Measurements from ENCODE around the gene FBXL17. TPM values are rescaled to one million over a fixed set of nuclear protein-coding genes. Genes with fewer than 3 reads are reported as not detected.

Gene FBXL17
- total RNA-seq, 1 donor from 2014 or later: 49.4 TPM

DNA sequence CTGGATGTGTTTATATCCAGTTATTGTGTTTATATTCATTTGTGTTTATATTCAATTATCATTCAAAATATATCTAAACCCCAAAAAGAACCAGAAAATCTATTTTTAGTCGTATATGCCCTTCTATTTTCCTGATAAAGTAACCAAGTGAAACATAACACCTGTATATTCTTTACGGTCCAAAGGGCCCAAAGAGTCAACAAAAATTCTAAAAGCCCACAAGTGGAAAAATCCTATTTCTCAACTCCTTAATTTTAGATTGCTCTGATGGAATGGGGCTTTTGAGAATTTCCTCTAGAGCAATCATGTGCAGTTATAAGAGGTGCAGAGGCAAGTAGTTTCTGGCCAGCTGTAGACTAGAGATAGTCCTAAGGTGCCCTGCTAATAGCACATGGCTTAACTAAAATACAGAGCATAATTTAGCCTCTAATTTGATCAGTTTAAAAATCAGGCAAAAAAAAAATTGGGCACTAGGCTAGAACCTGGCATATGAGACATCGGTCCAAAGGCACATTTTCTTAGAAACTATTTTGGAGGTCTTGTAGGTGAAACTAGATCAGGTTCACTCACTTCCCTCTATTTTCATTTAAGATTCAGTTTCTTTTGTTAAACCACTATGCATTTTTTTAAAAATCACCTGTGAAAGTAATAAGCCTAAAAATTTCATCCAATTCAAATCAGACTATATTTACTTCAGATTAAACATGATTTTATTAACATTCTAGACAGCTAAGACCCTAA is 256.0 kb downstream of the FBXL17 start:
- Histone ChIP-seq H3K27ac (replicated peaks) (no peak overlapping the region), H3K4me3 (no peak overlapping the region), H3K27me3 (ENCODE audit: low read depth) (no peaks in the 10 kb centered on the region), H3K9me3 (replicated peaks) (no peaks in the 10 kb centered on the region), H3K4me1 (peaks cover 15% of the 10 kb centered on the region), H3K36me3 (no peaks in the 10 kb centered on the region)
- TF ChIP-seq, protein P1, sequence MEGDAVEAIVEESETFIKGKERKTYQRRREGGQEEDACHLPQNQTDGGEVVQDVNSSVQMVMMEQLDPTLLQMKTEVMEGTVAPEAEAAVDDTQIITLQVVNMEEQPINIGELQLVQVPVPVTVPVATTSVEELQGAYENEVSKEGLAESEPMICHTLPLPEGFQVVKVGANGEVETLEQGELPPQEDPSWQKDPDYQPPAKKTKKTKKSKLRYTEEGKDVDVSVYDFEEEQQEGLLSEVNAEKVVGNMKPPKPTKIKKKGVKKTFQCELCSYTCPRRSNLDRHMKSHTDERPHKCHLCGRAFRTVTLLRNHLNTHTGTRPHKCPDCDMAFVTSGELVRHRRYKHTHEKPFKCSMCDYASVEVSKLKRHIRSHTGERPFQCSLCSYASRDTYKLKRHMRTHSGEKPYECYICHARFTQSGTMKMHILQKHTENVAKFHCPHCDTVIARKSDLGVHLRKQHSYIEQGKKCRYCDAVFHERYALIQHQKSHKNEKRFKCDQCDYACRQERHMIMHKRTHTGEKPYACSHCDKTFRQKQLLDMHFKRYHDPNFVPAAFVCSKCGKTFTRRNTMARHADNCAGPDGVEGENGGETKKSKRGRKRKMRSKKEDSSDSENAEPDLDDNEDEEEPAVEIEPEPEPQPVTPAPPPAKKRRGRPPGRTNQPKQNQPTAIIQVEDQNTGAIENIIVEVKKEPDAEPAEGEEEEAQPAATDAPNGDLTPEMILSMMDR (IDR thresholded peaks at IDR 0.05; ENCODE audit: borderline replicate concordance): no peak
- no peak for DNase-seq
- intact Hi-C loops (cut with micrococcal nuclease): no loop called here

GRCh38 chr5:108124596-108124995 is 257.3 kb downstream of the FBXL17 start:
- Histone ChIP-seq H3K36me3 (no peaks in the 10 kb centered on the region), H3K4me1 (peaks cover 20% of the 10 kb centered on the region), H3K9me3 (replicated peaks) (no peaks in the 10 kb centered on the region), H3K4me3 (no peak overlapping the region), H3K27me3 (ENCODE audit: low read depth) (no peaks in the 10 kb centered on the region), H3K27ac (replicated peaks) (no peak overlapping the region)
- intact Hi-C loops (cut with micrococcal nuclease): no loop called here
- DNase-seq: no peak
- TF ChIP-seq, protein P1 (IDR thresholded peaks at IDR 0.05; ENCODE audit: borderline replicate concordance): no peak

- Histone ChIP-seq H3K4me1 (peaks cover 24% of the 10 kb centered on the region), H3K27me3 (ENCODE audit: low read depth) (no peaks in the 10 kb centered on the region), H3K27ac (replicated peaks) (peak overlapping the region; percentile 3), H3K4me3 (no peak overlapping the region), H3K9me3 (replicated peaks) (no peaks in the 10 kb centered on the region), H3K36me3 (no peaks in the 10 kb centered on the region)
- no peak for DNase-seq
- intact Hi-C loops (cut with micrococcal nuclease): no loop called here
- TF ChIP-seq, protein P1 (IDR thresholded peaks at IDR 0.05; ENCODE audit: borderline replicate concordance): no peak
Observed at GRCh38 chr5:108122702-108123101, 259.2 kb downstream of the FBXL17 start.

DNA sequence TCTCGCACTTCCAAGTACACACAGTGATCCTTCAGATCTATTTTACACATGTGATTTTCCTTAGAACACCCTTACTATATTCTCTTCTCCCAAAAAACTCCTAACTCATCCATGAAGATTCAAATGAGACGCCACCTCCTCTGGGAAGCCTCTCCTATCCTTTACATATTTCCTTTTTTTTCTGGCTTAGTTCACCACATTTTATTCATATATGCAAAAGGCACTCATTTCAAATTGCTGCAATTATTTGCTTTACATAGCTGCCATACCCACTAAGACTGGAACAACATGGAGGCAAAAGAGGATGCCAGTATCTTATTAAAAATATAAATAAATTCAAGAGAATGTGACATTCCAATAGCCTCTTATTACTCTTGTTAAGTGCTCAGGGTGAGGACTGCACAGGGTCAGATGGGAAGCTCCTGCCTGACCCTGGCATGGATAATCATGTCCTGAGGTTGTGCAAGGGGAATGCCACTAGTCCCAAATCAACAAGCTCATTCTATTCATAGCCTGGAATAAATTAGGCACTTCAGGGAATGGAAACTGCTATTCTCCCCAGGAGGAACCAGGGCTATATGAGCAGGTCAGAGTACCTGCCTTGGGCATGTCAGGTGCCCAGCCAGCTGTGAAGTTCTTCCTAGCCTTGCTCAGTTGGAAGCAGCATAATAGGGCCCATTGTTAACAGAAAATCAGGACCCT is 262.9 kb downstream of the FBXL17 start:
- TF ChIP-seq, protein P1 (IDR thresholded peaks at IDR 0.05; ENCODE audit: borderline replicate concordance): no peak
- Histone ChIP-seq H3K27ac (replicated peaks) (peak overlapping the region; percentile 54), H3K27me3 (ENCODE audit: low read depth) (no peaks in the 10 kb centered on the region), H3K4me1 (peaks cover 24% of the 10 kb centered on the region), H3K4me3 (no peak overlapping the region), H3K36me3 (no peaks in the 10 kb centered on the region), H3K9me3 (replicated peaks) (no peaks in the 10 kb centered on the region)
- DNase-seq: no peak
- intact Hi-C loops (cut with micrococcal nuclease): no loop called here

DNA sequence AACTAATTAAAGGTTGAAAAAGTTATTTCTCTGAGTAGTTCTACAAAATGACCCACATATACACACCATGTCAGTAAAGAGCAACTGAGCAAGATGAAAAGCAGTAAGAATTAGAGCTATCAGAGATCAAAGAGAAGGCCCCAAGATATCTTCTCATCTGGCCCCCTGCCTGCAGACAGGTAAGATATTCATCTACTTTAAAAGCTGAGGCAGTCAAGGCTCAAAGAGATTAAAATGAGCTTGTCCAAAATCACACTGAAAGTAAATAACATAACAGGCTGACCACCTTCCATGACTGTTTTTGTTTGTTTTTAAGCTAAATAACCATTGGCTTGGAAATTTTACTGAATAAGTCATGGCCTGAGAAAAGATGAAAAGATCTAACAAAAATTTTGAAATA is 266.2 kb downstream of the FBXL17 start:
- Histone ChIP-seq H3K36me3 (no peaks in the 10 kb centered on the region), H3K4me1 (peaks cover 9% of the 10 kb centered on the region), H3K27ac (replicated peaks) (no peak overlapping the region), H3K4me3 (no peak overlapping the region), H3K9me3 (replicated peaks) (peaks cover 14% of the 10 kb centered on the region), H3K27me3 (ENCODE audit: low read depth) (no peaks in the 10 kb centered on the region)
- DNase-seq: no peak
- TF ChIP-seq, protein P1 (IDR thresholded peaks at IDR 0.05; ENCODE audit: borderline replicate concordance): no peak
- intact Hi-C loops (cut with micrococcal nuclease): no loop called here

Data from left ventricle myocardium inferior (tissue), 1 donor.